Peyer's patch (tissue), 4 donors: ENCODE data around the gene PPP1R14C. TPM values are rescaled to one million over a fixed set of nuclear protein-coding genes. Genes with fewer than 3 reads are reported as not detected.

ENCODE experiments used
- DNase-seq, 3 donors: peaks; one replicate each; pipeline ENCODE4 v3.0.0-alpha.2; 2017 to 2019
- H3K27ac ChIP-seq, 4 donors: fragments of 200-600 bp; sonication (generic); one replicate each; pipeline ENCODE4 v1.5.1; 2016 to 2019
- H3K27me3 ChIP-seq, 2 donors: fragments of 200-600 bp; sonication (generic); one replicate each; pipeline ENCODE4 v1.5.1; 2019
- H3K36me3 ChIP-seq, 3 donors: fragments of 200-600 bp; sonication (generic); one replicate each; pipeline ENCODE4 v1.5.1; 2016 to 2019
- H3K4me1 ChIP-seq, 4 donors: fragments of 200-600 bp; sonication (generic); one replicate each; pipeline ENCODE4 v1.5.1; 2016 to 2019
- H3K4me3 ChIP-seq, 4 donors: fragments of 200-600 bp; sonication (generic); 1 replicate in 3 of 4; 2 replicates in 1 of 4; pipeline ENCODE4 v1.5.1; 2016 to 2019; ENCODE audit warnings: mild to moderate bottlenecking in 1 of 4
- H3K9me3 ChIP-seq, 4 donors: fragments of 200-600 bp; sonication (generic); one replicate each; pipeline ENCODE4 v1.5.1; 2016 to 2019; ENCODE audit warnings: mild to moderate bottlenecking in 1 of 4
- CTCF ChIP-seq, 6 experiments: fragments of 450-650 bp in 4 of 6; fragments of 200-600 bp in 2 of 6; sonication (generic) in 1 of 6; IDR thresholded peaks; one replicate each; pipeline ENCODE4 v1.5.1; 2017 to 2019; ENCODE audit warnings: antibody characterized with exemption in 6 of 6, mild to moderate bottlenecking in 3 of 6, moderate library complexity in 1 of 6
- POLR2A ChIP-seq, 2 donors: fragments of 450-650 bp; IDR thresholded peaks; one replicate each; pipeline ENCODE4 v1.5.1; 2017; ENCODE audit warnings: antibody characterized with exemption in 2 of 2, mild to moderate bottlenecking in 2 of 2, moderate library complexity in 2 of 2
- total RNA-seq, 4 donors: library from RNA; depleted of rRNA; stranded (reverse); fragments of >200 nt; gene quantifications; one replicate each; pipeline ENCODE4 v1.1.0, GENCODE V29; 2016

PPP1R14C gene
- total RNA-seq, 4 donors from 2014 or later: 4.4 to 21.2 (median 10.2) TPM

- DNase-seq: no peak
- Histone ChIP-seq H3K4me3 (no peak overlapping the region), H3K27ac (no peak overlapping the region), H3K27me3 (no peaks in the 10 kb centered on the region), H3K36me3 (no peaks in the 10 kb centered on the region), H3K9me3 (no peaks in the 10 kb centered on the region), H3K4me1 (no peaks in the 10 kb centered on the region)
- TF ChIP-seq CTCF (IDR thresholded peaks at IDR 0.05) (no peak), POLR2A (IDR thresholded peaks at IDR 0.05) (no peak)
Measured at GRCh38 chr6:150208611-150209352, 65.9 kb downstream of the PPP1R14C start.

- H3K4me1 ChIP-seq: no peaks in the 10 kb centered on the region
- H3K27ac ChIP-seq: no peak overlapping the region
- no peak for DNase-seq
- no peaks in the 10 kb centered on the region for H3K36me3 ChIP-seq
- TF ChIP-seq POLR2A (IDR thresholded peaks at IDR 0.05): no peak
- no peak for TF ChIP-seq CTCF (IDR thresholded peaks at IDR 0.05)
- H3K27me3 ChIP-seq: no peaks in the 10 kb centered on the region
- no peak overlapping the region for H3K4me3 ChIP-seq
- no peaks in the 10 kb centered on the region for H3K9me3 ChIP-seq
Measured at GRCh38 chr6:150209415-150209814, 66.6 kb downstream of the PPP1R14C start.

- Histone ChIP-seq H3K36me3 (no peaks in the 10 kb centered on the region), H3K9me3 (no peaks in the 10 kb centered on the region), H3K27ac (no peak overlapping the region), H3K4me3 (no peak overlapping the region), H3K4me1 (no peaks in the 10 kb centered on the region), H3K27me3 (no peaks in the 10 kb centered on the region)
- DNase-seq: no peak
- TF ChIP-seq CTCF (IDR thresholded peaks at IDR 0.05): no peak
Measured at GRCh38 chr6:150211700-150212511, 69.1 kb downstream of the PPP1R14C start.

- H3K9me3 ChIP-seq: no peaks in the 10 kb centered on the region
- no peak overlapping the region for H3K27ac ChIP-seq
- no peak overlapping the region for H3K4me3 ChIP-seq
- TF ChIP-seq CTCF (IDR thresholded peaks at IDR 0.05): no peak
- TF ChIP-seq POLR2A (IDR thresholded peaks at IDR 0.05): no peak
- DNase-seq: no peak
- no peaks in the 10 kb centered on the region for H3K27me3 ChIP-seq
- H3K4me1 ChIP-seq: no peaks in the 10 kb centered on the region
- no peaks in the 10 kb centered on the region for H3K36me3 ChIP-seq
Measured at GRCh38 chr6:150212778-150213177, 69.9 kb downstream of the PPP1R14C start.

GRCh38 chr6:150213301-150213700, 70.5 kb downstream of the PPP1R14C start:
- H3K4me3 ChIP-seq: no peak overlapping the region
- DNase-seq: no peak
- H3K27me3 ChIP-seq: no peaks in the 10 kb centered on the region
- H3K4me1 ChIP-seq: no peaks in the 10 kb centered on the region
- no peaks in the 10 kb centered on the region for H3K36me3 ChIP-seq
- H3K9me3 ChIP-seq: no peaks in the 10 kb centered on the region
- no peak overlapping the region for H3K27ac ChIP-seq
- TF ChIP-seq POLR2A (IDR thresholded peaks at IDR 0.05) (no peak), CTCF (IDR thresholded peaks at IDR 0.05) (no peak)
